Keratinocyte (primary cell): ENCODE data around the gene TBC1D30. TPM values are rescaled to one million over a fixed set of nuclear protein-coding genes. Genes with fewer than 3 reads are reported as not detected.

ENCODE experiments used
- DNase-seq: peaks from one replicate; pipeline ENCODE4 v3.0.0-alpha.2; 2011; ENCODE audit warnings: low read depth, missing footprints, low spot score
- FAIRE-seq: peaks from 2 replicates; lab custom pipeline; 2011; peaks lifted over from hg19 to GRCh38; lab: Jason Lieb, UNC
- H2AFZ ChIP-seq: 2 replicates; pipeline ENCODE4 v1.6.0; 2012; ENCODE audit warnings: low read length, control low read depth, inconsistent platforms; ENCODE audit not compliant: control insufficient read depth
- H3K27ac ChIP-seq: 2 replicates; pipeline ENCODE4 v1.5.1; 2011; ENCODE audit warnings: low read length; ENCODE audit not compliant: control insufficient read depth, insufficient read depth
- H3K27me3 ChIP-seq: 3 replicates; pipeline ENCODE4 v1.6.0; 2011; ENCODE audit warnings: low read length; ENCODE audit not compliant: control insufficient read depth, insufficient read depth; ENCODE audit errors: extremely low read depth
- H3K36me3 ChIP-seq, 2 experiments: 2 replicates in 1 of 2; 3 replicates in 1 of 2; pipeline ENCODE4 v1.5.1; 2011; ENCODE audit warnings: low read length in 2 of 2, mild to moderate bottlenecking in 1 of 2; ENCODE audit not compliant: control insufficient read depth in 2 of 2, insufficient read depth in 2 of 2; ENCODE audit errors: extremely low read depth in 1 of 2
- H3K4me1 ChIP-seq: 3 replicates; pipeline ENCODE4 v1.5.1; 2011; ENCODE audit warnings: low read length; ENCODE audit not compliant: control insufficient read depth, insufficient read depth; ENCODE audit errors: extremely low read depth
- H3K4me2 ChIP-seq: 3 replicates; pipeline ENCODE4 v1.6.0; 2011; ENCODE audit warnings: low read depth, low read length; ENCODE audit not compliant: control insufficient read depth, insufficient read depth; ENCODE audit errors: extremely low read depth
- H3K4me3 ChIP-seq, 3 experiments: fragments of 200-600 bp in 1 of 3; sonication (generic) in 1 of 3; 2 replicates in 2 of 3; 3 replicates in 1 of 3; pipeline ENCODE4 v1.5.1; 2011 to 2016; ENCODE audit warnings: low read length in 3 of 3, mild to moderate bottlenecking in 3 of 3, control low read depth in 2 of 3, inconsistent platforms in 1 of 3, low read depth in 1 of 3, mixed read lengths in 1 of 3, mixed run types in 1 of 3, moderate library complexity in 1 of 3; ENCODE audit not compliant: control insufficient read depth in 2 of 3, insufficient read depth in 2 of 3; ENCODE audit errors: extremely low read depth in 1 of 3
- H3K79me2 ChIP-seq: 2 replicates; pipeline ENCODE4 v1.6.0; 2012; ENCODE audit warnings: low read length; ENCODE audit not compliant: control insufficient read depth, insufficient read depth
- H3K9ac ChIP-seq: 3 replicates; pipeline ENCODE4 v1.6.0; 2011; ENCODE audit warnings: low read length; ENCODE audit not compliant: control insufficient read depth, insufficient read depth; ENCODE audit errors: extremely low read depth
- H3K9me1 ChIP-seq: 3 replicates; pipeline ENCODE4 v1.6.0; 2011; ENCODE audit warnings: low read length; ENCODE audit not compliant: control insufficient read depth, insufficient read depth; ENCODE audit errors: extremely low read depth
- H3K9me3 ChIP-seq: 2 replicates; pipeline ENCODE4 v1.5.1; 2012; ENCODE audit warnings: low read depth, low read length; ENCODE audit not compliant: control insufficient read depth
- H4K20me1 ChIP-seq: 3 replicates; pipeline ENCODE4 v1.6.0; 2011; ENCODE audit warnings: low read length; ENCODE audit not compliant: control insufficient read depth, insufficient read depth; ENCODE audit errors: extremely low read depth
- CTCF ChIP-seq, 3 experiments: IDR thresholded peaks in 1 of 3; conservative IDR thresholded peaks in 1 of 3; optimal IDR thresholded peaks in 1 of 3; 2 replicates in 2 of 3; 3 replicates in 1 of 3; pipeline versions ENCODE3 to v1.5.1; 2011; ENCODE audit warnings: low read length in 3 of 3, mild to moderate bottlenecking in 3 of 3, moderate library complexity in 2 of 3, control low read depth in 1 of 3, inconsistent platforms in 1 of 3; ENCODE audit not compliant: insufficient read depth in 2 of 3; ENCODE audit errors: extremely low read depth in 1 of 3
- EZH2 ChIP-seq: IDR thresholded peaks from one replicate; pipeline ENCODE4 v1.6.1; 2012; ENCODE audit warnings: inconsistent platforms, mild to moderate bottlenecking, low read length, moderate library complexity
- dilution Hi-C: fragments of 300-500 bp; cut with MboI; formaldehyde crosslinking; loops from one replicate; pipeline ENCODE4 v1.7.0; 2020; ENCODE audit warnings: low sequenced_read_pairs; ENCODE audit not compliant: extremely low pct_ligation_motif_present
- polyA plus RNA-seq, 5 experiments: library from polyadenylated mRNA; depleted of rRNA in 3 of 5; stranded (reverse) in 3 of 5; stranded (forward) in 1 of 5; unstranded in 1 of 5; fragments of >200 nt; gene quantifications; 1 replicate in 1 of 5; 2 replicates in 3 of 5; 3 replicates in 1 of 5; pipeline versions ENCODE4 v1.2.1 to v1.2.3, GENCODE V29; 2011 to 2012; ENCODE audit warnings: missing spikeins in 2 of 5, low read depth in 1 of 5, low replicate concordance in 1 of 5

TBC1D30 gene
- polyA plus RNA-seq, 1 donor (not counting 4 experiments of a cell fraction or from before 2014, with no cell fraction given), result 0.50 TPM

GRCh38 chr12:64876388-64877071 lies 52.1 kb downstream of the TBC1D30 start:
- Histone ChIP-seq H3K27me3 (peaks cover 11% of the 10 kb centered on the region), H3K4me3 (no peak overlapping the region), H3K36me3 (no peaks in the 10 kb centered on the region), H3K9me1 (no peaks in the 10 kb centered on the region), H3K79me2 (no peaks in the 10 kb centered on the region), H3K9ac (no peak overlapping the region), H3K27ac (no peak overlapping the region), H3K4me2 (no peak overlapping the region), H4K20me1 (no peaks in the 10 kb centered on the region), H2AFZ (no peak overlapping the region), H3K9me3 (no peaks in the 10 kb centered on the region), H3K4me1 (no peaks in the 10 kb centered on the region)
- dilution Hi-C loops, result no loop called here
- FAIRE-seq (no peak), DNase-seq (no peak)
- TF ChIP-seq EZH2 (no peak), CTCF (optimal IDR thresholded peaks at IDR 0.05 in 1 of 3, IDR thresholded peaks at IDR 0.05 in 1 of 3, conservative IDR thresholded peaks at IDR 0.05 in 1 of 3; ENCODE audit: extremely low read depth in 1 of 3, insufficient read depth in 2 of 3, low read length in 3 of 3) (no peak)

GRCh38 chr12:64877363-64878004 lies 53.0 kb downstream of the TBC1D30 start:
- Histone ChIP-seq H3K4me3 (no peak overlapping the region), H3K9ac (no peak overlapping the region), H3K36me3 (no peaks in the 10 kb centered on the region), H3K9me1 (no peaks in the 10 kb centered on the region), H3K27me3 (peaks cover 11% of the 10 kb centered on the region), H4K20me1 (no peaks in the 10 kb centered on the region), H3K4me1 (no peaks in the 10 kb centered on the region), H3K79me2 (no peaks in the 10 kb centered on the region), H3K4me2 (no peak overlapping the region), H3K9me3 (no peaks in the 10 kb centered on the region), H3K27ac (no peak overlapping the region), H2AFZ (no peak overlapping the region)
- TF ChIP-seq EZH2 (no peak), CTCF (optimal IDR thresholded peaks at IDR 0.05 in 1 of 3, IDR thresholded peaks at IDR 0.05 in 1 of 3, conservative IDR thresholded peaks at IDR 0.05 in 1 of 3; ENCODE audit: extremely low read depth in 1 of 3, insufficient read depth in 2 of 3, low read length in 3 of 3) (no peak)
- DNase-seq (no peak), FAIRE-seq (no peak)
- dilution Hi-C loops, result no loop called here
